GM06990 (cell line): ENCODE data around the gene SCYGR3.

Experiments used
- DNase-seq: peaks from one replicate; pipeline ENCODE4 v3.0.0-alpha.2; 2011; ENCODE audit not compliant: insufficient read length; ENCODE audit errors: extremely low read depth
- H3K27me3 ChIP-seq: replicated peaks from 2 replicates; pipeline ENCODE4 v1.6.0; 2011; ENCODE audit warnings: low read length; ENCODE audit not compliant: control insufficient read depth, insufficient read depth
- H3K36me3 ChIP-seq: 2 replicates; pipeline ENCODE4 v1.5.1; 2011; ENCODE audit warnings: low read length; ENCODE audit not compliant: control insufficient read depth, insufficient read depth
- H3K4me3 ChIP-seq: replicated peaks from 2 replicates; pipeline ENCODE4 v1.5.1; 2011; ENCODE audit warnings: low read depth, mild to moderate bottlenecking, control low read depth, low read length
- CTCF ChIP-seq: IDR thresholded peaks from 2 replicates; pipeline ENCODE4 v1.5.1; 2011; ENCODE audit warnings: low read length, control low read depth, mild to moderate bottlenecking, inconsistent platforms; ENCODE audit not compliant: insufficient read depth, poor library complexity, severe bottlenecking

SCYGR3 gene

GRCh38 chr2:227576110-227576509 is 38.5 kb downstream of the SCYGR3 start:
- H3K36me3 ChIP-seq: no peaks in the 10 kb centered on the region
- DNase-seq: no peak
- no peak for TF ChIP-seq CTCF
- no peaks in the 10 kb centered on the region for H3K27me3 ChIP-seq
- no peak overlapping the region for H3K4me3 ChIP-seq

- no peak for TF ChIP-seq CTCF
Observed at GRCh38 chr2:227570615-227571014, 44.0 kb downstream of the SCYGR3 start.

GRCh38 chr2:227568852-227569169 is 45.8 kb downstream of the SCYGR3 start:
- no peak for TF ChIP-seq CTCF
- no peak overlapping the region for H3K4me3 ChIP-seq
- DNase-seq: no peak
- H3K27me3 ChIP-seq: no peaks in the 10 kb centered on the region
- H3K36me3 ChIP-seq: peaks cover 2% of the 10 kb centered on the region

More at GRCh38 chr2:227570615-227571014, 44.0 kb downstream of the SCYGR3 start:
- Histone ChIP-seq H3K4me3 (no peak overlapping the region), H3K27me3 (no peaks in the 10 kb centered on the region), H3K36me3 (peaks cover 2% of the 10 kb centered on the region)
- DNase-seq: no peak

GRCh38 chr2:227566012-227566411 is 48.6 kb downstream of the SCYGR3 start:
- TF ChIP-seq CTCF: no peak

GRCh38 chr2:227565080-227565479 is 49.6 kb downstream of the SCYGR3 start:
- no peak overlapping the region for H3K4me3 ChIP-seq
- no peak for TF ChIP-seq CTCF

More at GRCh38 chr2:227566012-227566411, 48.6 kb downstream of the SCYGR3 start:
- Histone ChIP-seq H3K27me3 (no peaks in the 10 kb centered on the region), H3K4me3 (no peak overlapping the region), H3K36me3 (peaks cover 2% of the 10 kb centered on the region)
- DNase-seq: no peak

More at GRCh38 chr2:227565080-227565479, 49.6 kb downstream of the SCYGR3 start:
- no peak for DNase-seq
- no peaks in the 10 kb centered on the region for H3K27me3 ChIP-seq
- peaks cover 2% of the 10 kb centered on the region for H3K36me3 ChIP-seq
